MCF 10A (cell line): Measurements from ENCODE around the gene KIAA1755. TPM values are rescaled to one million over a fixed set of nuclear protein-coding genes. Genes with fewer than 3 reads are reported as not detected.

Source experiments
- BruUV-seq: library from RNA; stranded (reverse); fragments of 400-500 nt; replicated peaks from 2 replicates; lab custom pipeline; 2021; lab: Mats Ljungman, UMichigan
- CTCF ChIA-PET: fragments of 300-600 bp; sonication (Branson Sonifier 250); formaldehyde crosslinking; extraction: SDS; loops from one replicate; lab custom pipeline; 2021; ENCODE audit warnings: antibody characterized with exemption, inconsistent platforms; lab: Yijun Ruan, JAX
- POLR2A ChIA-PET: fragments of 300-600, 350-650 bp; sonication (Branson Sonifier 250); formaldehyde crosslinking; extraction: SDS; loops from one replicate; lab custom pipeline; 2020; ENCODE audit warnings: antibody characterized with exemption, inconsistent platforms; lab: Yijun Ruan, JAX
- DNase-seq: peaks from one replicate; pipeline ENCODE4 v3.0.0-alpha.2; 2018; ENCODE audit not compliant: unreplicated experiment
- H3K27ac Mint-ChIP-seq: one replicate; pipeline ENCODE4 v1.8.0; 2022; ENCODE audit warnings: mild to moderate bottlenecking, low read depth, mixed read lengths; ENCODE audit not compliant: unreplicated experiment
- H3K27me3 Mint-ChIP-seq: one replicate; pipeline ENCODE4 v1.8.0; 2022; ENCODE audit warnings: mixed read lengths; ENCODE audit not compliant: insufficient read depth, unreplicated experiment
- H3K36me3 Mint-ChIP-seq: one replicate; pipeline ENCODE4 v1.8.0; 2022; ENCODE audit warnings: mild to moderate bottlenecking, moderate library complexity, mixed read lengths; ENCODE audit not compliant: insufficient read depth, unreplicated experiment
- H3K4me1 Mint-ChIP-seq: one replicate; pipeline ENCODE4 v1.8.0; 2022; ENCODE audit warnings: mixed read lengths; ENCODE audit not compliant: insufficient read depth, unreplicated experiment
- H3K4me3 Mint-ChIP-seq: one replicate; pipeline ENCODE4 v1.8.0; 2022; ENCODE audit warnings: mild to moderate bottlenecking, moderate library complexity, mixed read lengths; ENCODE audit not compliant: unreplicated experiment
- H3K9me3 Mint-ChIP-seq: one replicate; pipeline ENCODE4 v1.8.0; 2022; ENCODE audit warnings: mixed read lengths; ENCODE audit not compliant: unreplicated experiment
- intact Hi-C: fragments of 100-400 bp; cut with micrococcal nuclease; formaldehyde crosslinking; loops from 2 replicates; pipeline ENCODE4 v1.14.1; 2022
- total RNA-seq: library from RNA; stranded (reverse); gene quantifications from 2 replicates; pipeline ENCODE4 v1.2.3, GENCODE V29; 2022
- TF ChIP-seq, protein P1 (sequence below): fragments of 200-600 bp; IDR thresholded peaks from one replicate; pipeline ENCODE4 v1.8.0; 2022; ENCODE audit warnings: antibody characterized with exemption, mild to moderate bottlenecking; ENCODE audit not compliant: unreplicated experiment

KIAA1755 gene
- total RNA-seq, 1 experiment from 2014 or later: not detected

DNA sequence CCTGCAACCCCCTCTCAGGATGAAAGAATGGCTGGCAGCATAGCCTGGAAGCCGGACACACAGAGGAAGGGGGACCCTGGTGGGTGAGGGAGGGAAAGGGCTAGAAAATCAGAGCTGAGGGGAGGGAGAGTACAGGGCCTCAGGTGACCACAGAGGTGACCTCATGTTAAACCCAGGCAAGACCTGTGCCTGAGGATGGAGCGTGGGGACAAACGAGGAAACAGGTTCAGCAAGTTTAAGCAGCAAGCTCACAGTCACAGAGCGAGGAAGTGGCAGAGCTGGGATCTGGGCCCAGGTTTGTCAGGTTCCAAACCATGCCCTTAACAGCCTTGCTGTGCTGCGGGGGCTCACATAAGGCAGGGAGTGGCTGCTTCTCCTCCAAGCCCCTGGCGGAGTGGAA is 39.4 kb upstream of the KIAA1755 start:
- Mint-ChIP-seq H3K4me1 (no peaks in the 10 kb centered on the region), H3K4me3 (no peak overlapping the region), H3K9me3 (no peaks in the 10 kb centered on the region), H3K36me3 (no peaks in the 10 kb centered on the region), H3K27ac (no peak overlapping the region), H3K27me3 (peaks cover 37% of the 10 kb centered on the region)
- POLR2A ChIA-PET: no interaction called here
- intact Hi-C loops: no loop called here
- no peak for DNase-seq
- BruUV-seq: no TSS peak
- CTCF ChIA-PET: interaction anchor here (0.6 to 1.6 kb wide), 6 partner anchors 22 to 746 kb away, joined by 3 to 6 read pairs (median 4); no protein-coding TSS in a partner anchor
- TF ChIP-seq, protein P1, sequence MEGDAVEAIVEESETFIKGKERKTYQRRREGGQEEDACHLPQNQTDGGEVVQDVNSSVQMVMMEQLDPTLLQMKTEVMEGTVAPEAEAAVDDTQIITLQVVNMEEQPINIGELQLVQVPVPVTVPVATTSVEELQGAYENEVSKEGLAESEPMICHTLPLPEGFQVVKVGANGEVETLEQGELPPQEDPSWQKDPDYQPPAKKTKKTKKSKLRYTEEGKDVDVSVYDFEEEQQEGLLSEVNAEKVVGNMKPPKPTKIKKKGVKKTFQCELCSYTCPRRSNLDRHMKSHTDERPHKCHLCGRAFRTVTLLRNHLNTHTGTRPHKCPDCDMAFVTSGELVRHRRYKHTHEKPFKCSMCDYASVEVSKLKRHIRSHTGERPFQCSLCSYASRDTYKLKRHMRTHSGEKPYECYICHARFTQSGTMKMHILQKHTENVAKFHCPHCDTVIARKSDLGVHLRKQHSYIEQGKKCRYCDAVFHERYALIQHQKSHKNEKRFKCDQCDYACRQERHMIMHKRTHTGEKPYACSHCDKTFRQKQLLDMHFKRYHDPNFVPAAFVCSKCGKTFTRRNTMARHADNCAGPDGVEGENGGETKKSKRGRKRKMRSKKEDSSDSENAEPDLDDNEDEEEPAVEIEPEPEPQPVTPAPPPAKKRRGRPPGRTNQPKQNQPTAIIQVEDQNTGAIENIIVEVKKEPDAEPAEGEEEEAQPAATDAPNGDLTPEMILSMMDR: no peak

DNA sequence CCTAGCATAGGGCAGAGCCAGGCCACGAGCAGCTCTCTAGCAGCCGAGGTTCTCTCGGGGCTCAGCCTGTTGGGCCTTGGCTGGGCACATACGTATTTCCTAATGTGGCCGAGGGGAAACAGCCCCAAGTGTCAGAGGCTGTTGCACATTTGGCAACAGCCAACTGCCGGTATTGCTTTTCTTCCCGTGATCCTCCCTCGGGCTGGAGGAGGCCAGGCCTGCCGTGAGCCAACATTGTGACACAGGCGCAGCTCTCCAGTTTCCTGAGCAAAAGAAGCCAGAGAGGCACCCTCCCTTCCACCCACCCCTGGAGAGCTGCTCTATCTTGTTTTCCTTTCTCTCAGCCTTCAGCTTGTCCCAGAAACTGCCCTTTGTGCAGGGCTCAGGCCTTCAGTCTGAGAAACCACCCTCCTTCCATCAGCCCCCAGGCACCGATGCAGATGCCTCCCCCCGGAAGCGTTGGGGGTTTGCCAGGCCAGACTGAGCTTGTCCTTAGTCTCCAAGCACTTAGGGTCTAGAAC is 38.3 kb upstream of the KIAA1755 start:
- no peak overlapping the region for H3K4me3 Mint-ChIP-seq
- POLR2A ChIA-PET: interaction anchor here (0.5 kb wide), 1 partner anchor 18 kb away, joined by 3 read pairs; no protein-coding TSS in a partner anchor
- TF ChIP-seq, protein P1: no peak
- peaks cover 36% of the 10 kb centered on the region for H3K27me3 Mint-ChIP-seq
- H3K27ac Mint-ChIP-seq: no peak overlapping the region
- no peaks in the 10 kb centered on the region for H3K36me3 Mint-ChIP-seq
- peak; percentile 19 for DNase-seq
- H3K4me1 Mint-ChIP-seq: no peaks in the 10 kb centered on the region
- intact Hi-C loops: no loop called here
- no TSS peak for BruUV-seq
- CTCF ChIA-PET: interaction anchor here (0.6 to 1.6 kb wide), 7 partner anchors 23 to 734 kb away, joined by 3 to 5 read pairs (median 3); no protein-coding TSS in a partner anchor
- no peaks in the 10 kb centered on the region for H3K9me3 Mint-ChIP-seq

DNA sequence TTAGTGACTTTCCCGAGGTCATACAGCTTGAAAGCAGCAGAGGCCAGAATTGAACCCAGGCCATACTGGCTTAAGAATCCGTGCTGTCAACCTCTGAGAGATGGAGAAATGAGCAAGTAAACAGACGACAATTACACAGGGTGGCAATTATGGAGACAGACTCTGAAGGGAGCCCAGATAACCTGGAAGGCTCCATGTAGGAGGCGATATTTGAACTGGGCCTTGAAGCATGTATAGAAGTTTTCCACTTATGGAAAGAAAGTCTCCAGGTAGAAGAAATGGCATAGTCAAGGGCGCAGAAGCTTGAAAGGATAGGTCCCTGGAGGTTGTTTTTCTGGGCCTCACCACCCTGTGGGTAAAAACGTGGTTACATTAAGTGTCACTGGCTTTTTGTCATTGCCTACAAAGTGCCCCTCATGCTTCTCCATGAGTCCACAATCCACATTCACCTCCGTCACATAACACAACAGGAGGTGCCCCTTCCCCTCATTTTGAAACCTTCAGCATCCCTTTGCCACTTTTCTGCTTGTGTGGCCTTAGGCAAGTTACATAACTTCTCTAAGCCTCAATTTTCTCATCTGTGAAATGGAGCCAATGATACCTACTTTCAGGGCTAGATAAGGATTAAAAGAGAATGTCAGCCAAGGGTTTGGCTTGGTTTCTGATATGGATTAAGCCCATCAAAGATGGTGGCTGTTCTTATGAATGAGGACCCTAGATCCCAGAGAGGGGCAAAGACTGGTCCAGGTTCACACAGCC is 37.6 kb upstream of the KIAA1755 start:
- TF ChIP-seq, protein P1: no peak
- ChIA-PET CTCF (interaction anchor here (0.5 kb wide), 1 partner anchor 337 kb away, joined by 4 read pairs; no protein-coding TSS in a partner anchor), POLR2A (no interaction called here)
- Mint-ChIP-seq H3K27me3 (peaks cover 29% of the 10 kb centered on the region), H3K4me3 (no peak overlapping the region), H3K4me1 (no peaks in the 10 kb centered on the region), H3K36me3 (no peaks in the 10 kb centered on the region), H3K9me3 (no peaks in the 10 kb centered on the region), H3K27ac (no peak overlapping the region)
- no TSS peak for BruUV-seq
- intact Hi-C loops: no loop called here
- DNase-seq: no peak

DNA sequence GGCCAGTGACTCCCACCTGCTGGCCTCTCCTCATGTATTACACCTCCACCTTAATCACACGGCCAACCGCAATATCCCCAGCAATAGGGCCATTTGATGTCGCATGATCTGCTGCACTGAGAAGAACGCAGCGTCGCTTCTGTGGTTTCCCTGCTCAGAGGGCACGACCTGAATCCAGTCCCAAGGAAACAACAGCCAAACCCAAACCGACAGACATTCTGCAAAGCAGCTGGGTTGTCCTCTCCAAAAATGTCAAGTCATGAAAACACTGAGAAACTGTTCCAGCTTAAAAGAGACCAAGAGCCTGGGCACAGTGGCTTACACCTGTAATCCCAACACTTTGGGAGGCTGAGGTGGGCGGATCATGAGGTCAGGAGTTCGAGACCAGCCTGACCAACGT is 35.9 kb upstream of the KIAA1755 start:
- H3K27ac Mint-ChIP-seq: no peak overlapping the region
- H3K9me3 Mint-ChIP-seq: no peaks in the 10 kb centered on the region
- no peak overlapping the region for H3K4me3 Mint-ChIP-seq
- DNase-seq: no peak
- no TSS peak for BruUV-seq
- intact Hi-C loops: no loop called here
- H3K27me3 Mint-ChIP-seq: peaks cover 12% of the 10 kb centered on the region
- ChIA-PET POLR2A (no interaction called here), CTCF (no interaction called here)
- H3K36me3 Mint-ChIP-seq: no peaks in the 10 kb centered on the region
- TF ChIP-seq, protein P1: no peak
- no peaks in the 10 kb centered on the region for H3K4me1 Mint-ChIP-seq
